GM18520 (cell line): Measurements from ENCODE around the gene PAFAH2.

ENCODE experiments used
- ATAC-seq: cut with Tn5 transposase; IDR thresholded peaks from one replicate; pipeline ENCODE4 v1.9.1; 2021; ENCODE audit not compliant: unreplicated experiment

Gene PAFAH2

DNA sequence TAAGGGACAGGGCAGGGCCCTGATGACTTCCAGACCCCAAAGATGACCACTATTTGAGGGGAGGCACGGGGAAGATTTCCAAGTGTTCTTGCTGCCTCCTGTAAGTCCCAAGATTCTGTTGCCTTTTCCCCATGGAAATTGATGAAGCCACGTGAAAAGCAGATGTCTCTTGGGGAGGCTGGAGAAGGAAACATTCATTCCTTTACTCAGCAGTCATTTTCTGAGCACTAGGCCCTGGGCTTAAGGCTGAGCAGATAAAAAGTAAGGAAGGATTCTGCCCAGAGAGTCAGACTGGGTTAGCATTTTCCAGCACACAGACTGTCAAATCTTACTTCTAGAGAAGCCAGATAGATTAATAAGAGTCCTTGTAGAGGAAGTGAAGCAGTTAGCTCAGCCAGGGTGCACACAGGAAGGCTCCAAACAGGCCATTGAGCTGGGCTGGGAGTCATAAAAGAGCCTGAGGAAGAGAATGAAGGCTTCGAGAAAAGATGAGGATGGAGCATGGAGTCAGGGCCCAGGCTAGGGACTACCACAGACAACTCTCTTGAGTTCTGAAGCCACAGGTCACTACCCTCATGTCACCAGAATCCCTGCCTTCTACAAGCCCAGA is 33.9 kb upstream of the PAFAH2 start:
- no peak for ATAC-seq

DNA sequence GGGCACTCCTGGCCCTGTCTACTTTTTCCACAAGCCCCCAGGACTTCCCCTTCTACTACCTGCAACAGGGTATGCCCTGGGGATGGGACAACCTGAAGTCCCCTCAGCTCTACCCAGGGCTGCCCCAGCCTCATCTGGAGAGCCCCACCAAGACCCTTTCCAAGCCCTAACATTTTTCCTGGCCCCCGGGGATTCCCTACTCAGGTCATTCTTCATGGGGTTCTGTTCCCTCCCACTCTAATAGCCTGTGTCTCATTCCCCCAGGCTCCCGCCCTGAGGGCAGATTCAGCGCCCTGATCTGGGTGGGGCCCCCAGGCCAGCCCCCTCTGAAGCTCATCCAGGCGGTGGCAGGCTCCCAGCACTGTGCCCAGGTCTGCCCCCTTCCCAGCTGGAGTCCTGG is 33.3 kb upstream of the PAFAH2 start:
- ATAC-seq: no peak

DNA sequence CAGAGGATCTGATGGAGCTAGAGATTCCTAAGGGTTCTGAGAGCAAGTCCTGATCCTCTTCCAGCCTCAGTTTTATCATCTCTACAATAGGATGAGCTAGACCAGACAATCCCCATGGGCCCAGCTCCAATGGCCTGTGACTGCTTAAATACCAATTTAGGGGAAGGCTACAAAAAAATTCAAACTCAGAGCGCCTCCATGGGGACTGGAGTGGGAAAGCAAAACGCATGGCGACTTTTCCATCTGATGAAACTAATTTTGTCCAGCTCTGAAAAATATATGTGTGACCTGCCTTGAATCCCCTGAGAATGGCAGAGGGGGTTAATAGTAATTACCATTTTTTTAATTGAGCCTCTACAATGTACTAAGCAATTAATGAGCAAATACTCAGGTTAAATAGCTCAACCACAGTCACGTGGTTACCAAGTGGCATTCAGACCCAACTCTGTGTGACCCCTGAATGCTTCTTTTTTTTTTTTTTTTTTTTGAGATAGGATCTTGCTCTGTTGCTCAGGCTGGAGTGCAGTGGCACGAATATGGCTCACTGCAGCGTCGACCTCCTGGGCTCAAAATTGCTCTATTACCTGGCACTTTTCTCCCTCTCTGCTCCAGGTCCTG is 32.1 kb upstream of the PAFAH2 start:
- no peak for ATAC-seq

DNA sequence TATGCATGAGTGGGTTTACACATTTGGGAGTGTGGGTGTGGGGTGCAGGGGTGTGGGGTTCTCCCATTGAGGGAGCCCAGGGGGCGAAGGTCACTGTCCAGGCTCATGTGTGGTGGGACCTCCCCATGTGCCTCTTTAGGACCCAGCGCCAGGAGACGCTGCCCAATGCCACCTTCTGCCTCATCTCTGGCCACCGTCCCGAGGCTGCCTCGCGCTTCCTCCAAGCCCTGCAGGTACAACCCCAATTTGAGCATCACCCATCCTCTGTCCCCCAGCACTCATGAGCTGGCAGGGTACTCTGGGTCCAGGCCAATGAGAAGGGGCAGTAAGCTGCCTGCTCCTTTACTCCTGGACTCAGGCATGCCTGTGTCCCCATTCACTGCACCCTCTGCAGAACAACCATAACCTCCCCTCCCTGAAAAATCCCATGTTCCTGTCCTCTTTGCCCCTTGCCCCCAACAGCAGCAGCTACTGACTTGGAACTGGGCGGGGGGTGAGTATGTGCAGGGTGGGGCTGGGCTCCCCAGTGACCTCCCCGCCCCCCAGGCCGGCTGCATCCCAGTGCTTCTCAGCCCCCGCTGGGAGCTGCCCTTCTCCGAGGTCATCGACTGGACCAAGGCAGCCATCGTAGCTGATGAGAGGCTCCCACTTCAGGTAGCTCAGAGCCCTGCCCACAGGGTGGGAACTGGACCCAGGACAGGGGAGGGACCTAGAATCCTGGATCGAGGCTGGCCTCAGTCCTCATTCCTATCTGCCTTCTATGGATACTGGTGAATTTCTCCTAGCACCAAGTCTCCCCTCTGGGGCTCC is 31.4 kb upstream of the PAFAH2 start:
- ATAC-seq: no peak

DNA sequence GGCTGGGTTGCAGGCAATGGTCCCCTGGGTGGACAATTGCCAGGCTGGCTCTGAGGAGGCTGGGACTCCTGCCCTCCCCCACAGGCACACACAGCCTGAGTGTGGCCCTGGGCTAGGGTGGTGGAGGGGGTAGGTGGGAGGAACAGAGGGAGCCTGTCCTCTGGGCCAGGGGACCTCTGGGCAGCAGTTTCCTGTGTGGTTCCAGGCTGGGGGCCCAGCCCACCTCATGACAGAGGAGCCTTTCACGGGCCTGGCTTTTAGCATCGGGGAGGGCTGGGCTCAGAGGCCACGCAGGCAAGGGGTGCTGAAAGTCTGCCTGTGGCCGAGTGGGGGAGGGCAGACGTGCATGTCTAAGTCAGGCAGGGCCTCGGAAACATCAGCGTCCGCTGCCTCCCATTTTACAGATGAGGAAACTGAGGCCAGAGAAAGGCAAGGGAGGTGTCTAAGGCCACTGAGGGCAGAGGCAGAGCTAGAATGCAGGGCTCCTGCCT is 30.7 kb upstream of the PAFAH2 start:
- no peak for ATAC-seq

DNA sequence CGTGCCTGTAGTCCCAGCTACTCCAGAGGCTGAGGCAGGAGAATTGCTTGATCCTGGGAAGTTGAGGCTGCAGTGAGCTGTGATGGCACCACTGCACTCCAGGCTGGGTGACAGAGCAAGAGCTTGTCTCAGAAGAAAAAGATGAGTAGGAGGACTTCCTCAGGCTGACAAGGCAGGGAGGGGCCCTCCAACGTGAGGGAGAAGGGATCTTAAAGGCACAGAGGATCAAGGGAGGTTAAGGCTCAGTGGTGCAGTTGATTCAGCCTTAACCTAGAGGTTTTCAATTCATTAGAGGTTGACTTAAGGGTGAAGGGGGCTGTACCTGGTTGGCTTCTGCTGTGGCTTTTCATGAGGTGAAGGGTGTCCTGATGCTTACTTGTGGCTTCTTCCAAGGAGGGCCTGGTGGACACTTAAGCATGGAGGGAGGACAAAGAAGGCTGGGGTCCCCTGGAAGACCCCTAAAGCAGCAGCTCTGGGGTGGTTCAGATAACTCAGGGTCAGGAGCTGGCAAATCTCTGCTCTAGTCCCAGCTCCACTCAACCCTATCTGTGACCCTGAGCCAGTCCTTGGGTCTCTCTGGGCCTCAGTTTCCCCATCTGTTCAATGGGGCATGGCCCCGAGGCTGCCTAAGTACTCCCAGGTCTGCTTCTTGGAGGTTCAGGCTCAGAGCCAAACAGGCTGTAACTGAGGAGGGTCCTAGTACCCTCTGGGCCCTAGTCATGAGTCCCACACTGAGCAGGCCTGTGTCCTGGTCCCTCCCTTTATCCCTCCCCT is 30.0 kb upstream of the PAFAH2 start:
- no peak for ATAC-seq

DNA sequence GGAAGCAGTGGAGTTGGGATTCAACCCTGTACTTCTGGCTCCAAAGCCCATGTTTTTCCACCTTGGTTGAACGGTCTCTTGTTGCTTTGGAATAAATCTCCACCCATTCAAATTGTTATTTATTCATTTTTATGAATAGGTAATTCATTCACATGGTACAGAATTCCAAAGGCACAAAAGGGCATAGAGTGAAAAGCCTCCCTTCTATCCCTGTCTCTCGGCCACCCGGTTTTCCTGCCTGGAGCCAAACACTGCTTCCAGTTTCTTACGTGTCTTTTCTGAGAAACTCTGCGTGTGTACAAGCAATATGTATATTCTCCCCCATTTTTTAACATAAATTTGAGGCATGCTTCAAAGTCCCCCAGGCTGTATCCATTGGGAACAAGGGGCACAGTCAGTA is 27.7 kb upstream of the PAFAH2 start:
- ATAC-seq: no peak

DNA sequence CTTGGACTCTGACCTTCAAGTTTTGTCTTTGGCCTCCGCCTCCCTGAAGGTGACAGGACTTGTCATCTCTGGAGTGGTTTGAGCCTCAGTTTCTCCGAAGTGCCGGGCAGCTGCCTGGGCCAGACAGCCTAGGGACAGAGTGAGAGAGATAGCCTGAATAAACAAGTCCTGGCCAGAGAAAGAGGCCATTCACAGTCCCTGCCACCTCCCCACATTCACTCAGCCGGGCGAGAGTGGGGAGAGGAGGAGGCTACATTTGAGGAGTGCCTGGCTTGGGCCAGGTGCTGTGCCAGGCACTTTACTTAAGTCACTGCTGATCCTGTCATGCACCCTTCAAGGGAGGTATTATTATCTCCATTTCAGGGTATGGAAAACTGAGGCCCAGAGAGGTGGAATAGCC is 27.2 kb upstream of the PAFAH2 start:
- no peak for ATAC-seq

DNA sequence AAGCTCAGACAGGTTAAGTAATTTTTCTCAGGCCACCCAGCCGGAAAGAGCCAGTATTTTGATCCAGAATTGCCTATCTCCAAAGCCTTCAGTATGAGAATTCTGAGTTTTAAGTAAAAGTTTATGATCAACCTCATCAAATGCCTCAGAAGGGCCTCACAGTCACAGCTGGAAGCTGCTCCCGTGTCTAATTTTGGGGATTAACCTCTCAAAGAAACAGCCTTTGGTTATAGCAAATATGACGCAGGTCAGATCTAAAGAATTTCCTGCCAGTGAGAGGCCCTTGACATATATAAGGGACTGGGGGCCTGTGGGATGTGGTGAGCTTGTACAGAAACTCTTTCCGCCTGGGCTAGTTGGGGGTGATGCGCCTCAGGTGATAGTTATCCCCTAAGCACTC is 26.0 kb upstream of the PAFAH2 start:
- no peak for ATAC-seq

DNA sequence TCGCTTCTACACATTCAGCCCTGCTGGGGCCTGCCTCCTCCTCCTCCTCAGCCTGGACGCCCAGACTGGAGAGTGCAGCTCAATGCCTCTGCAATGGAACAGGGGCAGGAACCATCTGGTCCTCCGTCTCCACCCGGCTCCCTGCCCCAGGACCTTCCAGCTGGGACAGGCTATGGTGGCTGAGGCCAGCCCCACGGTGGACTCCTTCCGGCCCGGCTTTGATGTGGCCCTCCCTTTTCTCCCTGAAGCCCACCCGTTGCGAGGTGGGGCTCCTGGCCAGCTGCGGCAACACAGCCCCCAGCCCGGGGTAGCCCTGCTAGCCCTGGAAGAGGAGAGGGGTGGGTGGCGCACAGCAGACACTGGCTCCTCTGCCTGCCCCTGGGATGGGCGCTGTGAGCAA is 25.1 kb upstream of the PAFAH2 start:
- ATAC-seq: no peak

DNA sequence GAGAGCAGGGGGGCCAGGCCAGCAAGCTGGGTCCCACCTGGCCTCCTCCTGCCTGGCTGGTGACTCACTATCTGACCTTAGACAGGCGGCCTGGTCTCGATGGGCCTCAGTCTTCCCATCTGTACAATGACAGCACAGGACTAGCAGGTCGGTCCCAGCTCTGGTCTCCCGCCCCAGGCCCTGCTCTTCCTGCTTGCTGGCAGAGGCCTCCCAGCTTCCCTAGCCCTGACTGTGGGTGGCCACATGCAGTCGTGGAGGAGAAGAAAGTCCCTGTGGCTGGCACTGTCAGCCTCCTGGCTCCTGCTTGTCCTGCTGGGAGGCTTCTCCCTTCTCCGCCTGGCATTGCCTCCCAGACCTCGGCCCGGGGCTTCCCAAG is 24.5 kb upstream of the PAFAH2 start:
- no peak for ATAC-seq

DNA sequence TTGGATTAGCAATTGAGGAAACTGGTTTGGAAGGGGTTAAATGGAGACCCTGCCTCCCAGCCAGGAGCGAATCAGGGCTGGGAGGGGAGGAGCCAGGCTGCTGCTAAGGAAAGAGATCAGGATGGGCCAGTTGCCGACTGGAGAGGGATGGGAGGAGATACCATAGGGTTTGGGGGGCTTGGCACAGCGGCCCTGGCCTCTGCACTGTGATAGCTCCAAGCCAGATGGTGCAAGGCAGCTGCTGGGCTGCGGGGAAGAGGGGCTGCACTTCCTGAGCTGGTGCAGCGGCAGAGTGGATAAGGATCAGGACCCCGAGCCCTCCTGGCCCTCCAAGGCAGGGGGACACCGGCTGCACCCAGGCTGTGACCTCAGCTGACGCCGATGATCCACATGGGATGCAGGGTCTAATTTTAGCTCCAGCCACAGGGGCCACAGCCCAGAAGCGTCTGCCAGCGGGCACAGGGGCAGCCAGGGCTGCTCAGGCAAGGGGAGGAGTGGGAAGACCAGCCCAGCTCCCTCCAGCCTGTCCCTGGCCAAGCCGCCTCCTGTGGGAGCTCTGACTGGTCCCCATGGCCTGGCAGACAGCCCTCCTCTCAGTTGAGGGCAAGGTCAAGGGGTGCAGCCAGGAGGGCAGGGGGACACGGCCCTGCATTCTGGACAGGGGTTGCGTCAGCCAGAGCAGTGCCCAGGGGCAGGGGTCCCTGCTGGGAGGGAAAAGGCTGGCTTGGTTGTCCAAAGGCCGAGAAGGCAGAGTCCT is 24.0 kb upstream of the PAFAH2 start, which contains the start of gene EXTL1:
EXTL1 (plus strand) TSS at position 129 of the 757 bp plus-strand sequence. CDS start 872 bp downstream, outside the sequence.
- no peak for ATAC-seq

DNA sequence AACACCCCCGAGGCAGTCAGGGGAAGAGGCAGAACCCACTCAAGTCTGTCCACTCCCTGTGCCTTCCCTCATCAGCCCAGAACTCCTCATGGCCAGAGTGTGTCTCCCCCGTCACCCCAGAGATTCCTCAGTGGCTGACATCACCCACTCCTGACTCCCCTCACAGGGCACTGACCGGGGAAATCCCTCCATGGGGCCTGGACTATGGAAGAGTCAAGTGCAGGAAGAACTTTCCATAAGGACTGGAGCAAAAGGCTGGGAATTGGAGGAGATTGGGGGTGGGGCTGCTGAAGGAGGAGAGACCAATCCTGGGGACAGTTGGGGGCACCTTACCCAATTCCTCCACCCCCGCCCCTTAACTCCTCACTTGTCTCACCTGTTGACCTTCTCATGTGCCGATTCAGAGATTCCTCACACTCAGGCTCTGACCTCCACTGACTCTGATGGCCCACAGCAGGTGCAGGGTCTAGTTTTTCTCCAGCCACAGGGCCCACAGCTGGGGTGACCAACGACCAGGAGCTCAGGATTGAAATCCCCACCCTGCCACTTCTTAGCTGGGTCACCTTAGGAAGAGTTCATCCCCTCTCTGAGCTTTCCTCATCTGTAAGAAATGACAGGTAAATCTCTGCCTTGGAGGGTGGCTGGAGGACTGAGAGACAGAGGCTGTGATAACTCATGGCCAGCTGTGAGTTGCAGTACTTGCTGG is 23.2 kb upstream of the PAFAH2 start:
- ATAC-seq: no peak

DNA sequence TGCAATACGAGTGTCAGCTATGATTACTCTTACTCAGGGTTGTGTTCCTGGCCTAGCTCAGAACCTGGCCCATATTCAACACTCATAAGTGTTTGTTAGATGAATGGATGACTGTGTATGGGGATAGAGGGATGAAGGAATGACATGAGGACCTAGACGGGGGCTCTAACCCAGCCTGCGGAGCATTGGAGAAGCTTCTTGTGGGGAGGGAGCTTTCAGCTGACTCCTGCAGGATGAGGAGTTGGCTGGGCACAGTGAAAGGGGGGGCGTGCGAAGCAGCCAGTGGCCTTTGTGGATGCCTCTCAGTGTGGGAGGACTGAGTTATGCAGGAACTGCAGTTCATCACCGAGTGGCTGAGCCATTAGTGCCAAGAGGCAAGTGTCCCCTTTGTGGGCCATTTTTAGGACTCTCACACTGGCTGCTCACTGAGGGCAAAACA is 22.5 kb upstream of the PAFAH2 start:
- no peak for ATAC-seq

DNA sequence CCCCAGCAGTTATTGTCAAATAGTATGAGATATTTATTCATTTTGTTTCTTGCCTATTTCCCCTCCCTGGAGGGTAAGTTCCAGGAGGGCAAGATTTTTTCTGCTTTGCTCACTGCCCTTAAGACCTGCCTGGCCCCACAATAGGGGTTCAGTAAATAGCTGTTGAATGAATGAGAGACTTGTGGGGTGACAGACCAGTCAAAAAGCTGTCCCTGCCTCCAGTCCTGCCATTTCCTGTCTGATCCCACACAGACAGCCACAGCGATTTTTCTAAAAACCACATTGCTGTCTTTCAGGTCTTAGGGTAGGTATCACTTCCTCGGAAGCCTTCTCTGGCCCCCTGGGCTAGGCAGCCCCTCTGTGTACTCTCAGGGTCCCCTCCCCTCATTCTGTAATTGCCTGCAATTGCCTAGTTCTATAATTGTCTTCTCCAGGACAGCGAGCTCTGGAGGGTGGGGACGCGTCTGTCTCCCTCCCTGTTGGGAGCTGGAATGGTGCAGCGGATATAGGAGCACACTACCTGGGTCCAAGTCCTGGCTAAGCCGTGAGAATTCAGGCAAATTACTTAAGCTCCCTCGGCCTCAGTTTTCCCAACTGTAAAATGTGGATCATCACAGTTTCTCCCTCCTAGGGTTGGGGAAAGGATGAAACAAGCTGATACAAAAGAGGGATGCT is 21.9 kb upstream of the PAFAH2 start:
- ATAC-seq: no peak

DNA sequence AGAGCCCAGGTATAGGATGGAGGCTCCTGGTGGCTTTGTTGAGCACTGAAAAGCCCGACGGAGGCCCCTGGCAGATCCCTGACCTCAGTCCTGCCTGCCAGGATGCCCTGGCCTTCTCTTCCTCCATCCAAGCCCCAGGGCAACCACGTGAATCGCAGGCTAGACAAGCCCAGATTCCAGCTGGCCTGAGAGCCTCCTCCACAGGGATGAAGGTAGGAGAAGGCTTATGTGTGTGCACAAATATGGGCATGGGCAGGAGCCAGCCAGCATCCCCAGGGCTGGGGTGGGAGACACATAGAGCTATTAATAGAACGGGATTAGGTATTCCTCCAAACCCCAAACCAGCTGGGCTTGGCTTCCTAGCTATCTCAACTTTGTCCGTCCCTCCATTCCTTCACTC is 19.7 kb upstream of the PAFAH2 start:
- ATAC-seq: no peak

DNA sequence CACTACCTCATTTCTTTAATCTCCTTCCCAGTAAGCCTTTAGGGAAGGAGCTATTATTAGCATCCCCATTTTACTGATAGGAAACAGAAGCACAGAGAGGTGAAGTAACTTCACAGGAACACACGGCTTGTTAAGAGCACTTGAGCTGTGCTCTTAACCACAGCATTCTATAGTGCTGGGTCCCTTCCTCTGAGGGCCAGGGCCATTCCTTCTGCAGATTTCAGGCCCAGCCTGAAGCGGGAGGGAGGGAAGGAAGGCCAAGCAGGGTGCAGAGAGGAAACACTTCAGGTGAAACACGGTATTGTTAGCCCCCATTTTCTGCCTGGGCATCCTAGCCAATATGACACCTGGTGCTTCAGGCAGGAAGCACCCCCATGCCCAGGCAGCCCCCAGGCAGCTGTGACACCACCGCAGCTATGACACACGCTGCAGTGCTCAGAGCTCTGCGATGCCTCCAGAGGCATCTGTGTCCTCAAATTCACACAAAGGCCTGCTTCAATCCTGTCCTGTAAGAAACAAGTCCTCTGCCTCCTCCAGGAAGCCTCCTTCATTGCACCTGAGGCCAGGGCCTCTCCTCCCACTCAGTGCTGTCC is 19.2 kb upstream of the PAFAH2 start:
- no peak for ATAC-seq

DNA sequence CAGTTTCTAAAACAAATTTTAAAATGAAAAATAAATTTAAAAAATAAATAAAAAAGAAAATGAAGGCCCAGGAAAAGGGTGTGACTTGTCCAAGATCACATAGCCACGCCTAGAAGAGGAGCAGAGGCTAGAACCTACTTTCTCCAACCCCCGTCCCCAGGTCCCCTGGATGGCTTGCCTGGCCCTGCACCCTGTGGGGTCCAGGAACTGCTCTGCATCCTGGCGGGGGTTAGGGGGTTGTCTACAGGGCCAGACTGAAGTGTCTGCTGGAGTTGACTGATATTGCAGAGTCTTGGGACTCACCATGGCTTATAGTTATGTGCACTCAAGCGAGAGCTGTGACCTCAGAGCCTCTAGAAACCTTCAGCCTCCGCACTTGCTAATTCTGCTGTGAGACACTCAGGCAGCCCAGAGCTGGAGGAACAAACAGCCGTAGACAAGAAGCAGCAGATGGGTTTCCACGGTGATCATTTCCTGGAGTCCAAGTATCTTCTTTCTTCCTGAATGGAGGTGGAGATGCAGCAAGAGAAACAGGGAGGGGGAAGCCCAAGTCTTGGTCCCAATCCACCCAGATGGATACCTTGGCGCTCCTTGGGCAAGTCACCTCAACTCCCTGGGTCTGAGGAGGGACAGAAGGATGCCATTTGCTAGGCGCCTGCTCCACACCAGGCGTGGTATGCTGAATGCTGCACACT is 18.5 kb upstream of the PAFAH2 start:
- no peak for ATAC-seq
